Measurements from ENCODE around the gene PIEZO2. TPM values are rescaled to one million over a fixed set of nuclear protein-coding genes. Genes with fewer than 3 reads are reported as not detected.

The PIEZO2 gene
- total and polyA plus RNA-seq, 2 of the 8 experiments (the other 6 are each of a cell fraction or from before 2014, with no cell fraction given), result 4.7 to 16.5 TPM

- H2BK120ac ChIP-seq (replicated peaks; ENCODE audit: low read depth, low read length), result no peak overlapping the region
- no peak overlapping the region for H2BK15ac ChIP-seq (ENCODE audit: low read length)
- H4K5ac ChIP-seq (ENCODE audit: insufficient read length, low read depth, low read length), result no peak overlapping the region
- H3K4me3 ChIP-seq (ENCODE audit: extremely low read depth in 1 of 4, insufficient read depth in 2 of 4, low read depth in 3 of 4, low read length in 4 of 4), result no peak overlapping the region
- H3K23me2 ChIP-seq (ENCODE audit: low read depth, low read length), result no peaks in the 10 kb centered on the region
- H2BK12ac ChIP-seq (ENCODE audit: low read depth, low read length), result no peak overlapping the region
- no peak overlapping the region for H3K23ac ChIP-seq (ENCODE audit: insufficient read length)
- no peaks in the 10 kb centered on the region for H3K79me2 ChIP-seq (ENCODE audit: control insufficient read depth in 1 of 2, insufficient read depth in 2 of 2, low read length in 2 of 2)
- no peak overlapping the region for H3K4ac ChIP-seq (replicated peaks; ENCODE audit: insufficient read length, low read depth, low read length)
- H3K4me2 ChIP-seq (ENCODE audit: insufficient read depth in 1 of 2, low read depth in 2 of 2, low read length in 2 of 2), result no peak overlapping the region
- H3K79me1 ChIP-seq (ENCODE audit: low read depth, low read length), result no peaks in the 10 kb centered on the region
- no peak overlapping the region for H3K14ac ChIP-seq (ENCODE audit: insufficient read length)
- H3K36me3 ChIP-seq (ENCODE audit: control insufficient read depth in 2 of 4, insufficient read depth in 4 of 4, low read length in 3 of 4), result no peaks in the 10 kb centered on the region
- DNase-seq (ENCODE audit: low read depth in 1 of 2, low spot score in 2 of 2) (no peak), FAIRE-seq (no peak)
- H4K20me1 ChIP-seq (replicated peaks in 1 of 2; ENCODE audit: control insufficient read depth in 1 of 2, insufficient read depth in 2 of 2, low read length in 2 of 2), result peaks cover 0 to 3% of the 10 kb centered on the region in 2 experiments
- no peak overlapping the region for H3K18ac ChIP-seq (ENCODE audit: extremely low read depth, low read length)
- 84% methylated on average over 4 of the region's 4 CpGs; no CpG with 5 or more reads in 1 of the 2 experiments for WGBS, 2 experiments (ENCODE audit: extremely low coverage in 1 of 2, insufficient coverage in 1 of 2, insufficient read length in 1 of 2, insufficient replicate concordance in 2 of 2, low coverage in 1 of 2, low lambda C conversion rate in 2 of 2, missing lambda C conversion rate in 1 of 2)
- H2AFZ ChIP-seq (ENCODE audit: low read length), result no peak overlapping the region
- H3K9me3 ChIP-seq (ENCODE audit: insufficient read depth in 2 of 2, low read depth in 1 of 2, low read length in 1 of 2), result no peaks in the 10 kb centered on the region
- H4K8ac ChIP-seq (ENCODE audit: extremely low read depth, insufficient read depth, low read length), result no peak overlapping the region
- no peak overlapping the region for H2BK5ac ChIP-seq (ENCODE audit: low read depth, low read length)
- ChIA-PET POLR2A (ENCODE audit: partially characterized antibody) (no interaction called here), CTCF (ENCODE audit: partially characterized antibody) (no interaction called here)
- H3K9ac ChIP-seq (replicated peaks in 1 of 4; ENCODE audit: extremely low read depth in 1 of 4, low read depth in 3 of 4, low read length in 3 of 4), result no peak overlapping the region
- no peaks in the 10 kb centered on the region for H3K4me1 ChIP-seq (replicated peaks in 1 of 4; ENCODE audit: control insufficient read depth in 3 of 4, insufficient read depth in 4 of 4, low read length in 3 of 4)
- no peak overlapping the region for H2AK5ac ChIP-seq (ENCODE audit: low read depth, low read length)
- H3K56ac ChIP-seq (replicated peaks; ENCODE audit: insufficient read length, low read depth, low read length), result no peak overlapping the region
- no peaks in the 10 kb centered on the region for H3K27me3 ChIP-seq (replicated peaks in 1 of 4; ENCODE audit: control insufficient read depth in 3 of 4, extremely low read depth in 1 of 4, insufficient read depth in 3 of 4, low read length in 3 of 4)
- no peak overlapping the region for H2BK20ac ChIP-seq (ENCODE audit: low read length)
- no peak overlapping the region for H4K91ac ChIP-seq (replicated peaks; ENCODE audit: insufficient read length, low read length)
- H3K27ac ChIP-seq (ENCODE audit: low read depth, low read length), result no peak overlapping the region
- no peak for TF ChIP-seq NRF1 (IDR thresholded peaks at IDR 0.05; ENCODE audit: low read depth, low read length)
- TF ChIP-seq TEAD4 (IDR thresholded peaks at IDR 0.05; ENCODE audit: low read depth, low read length), result no peak
- no peak for TF ChIP-seq JUND (IDR thresholded peaks at IDR 0.05; ENCODE audit: low read length)
- no peak for TF ChIP-seq RAD21 (IDR thresholded peaks at IDR 0.05 in 1 of 2, conservative IDR thresholded peaks at IDR 0.05 in 1 of 2; ENCODE audit: low read depth in 2 of 2, low read length in 2 of 2)
- TF ChIP-seq MAFK (IDR thresholded peaks at IDR 0.05; ENCODE audit: low read depth, low read length), result no peak
- no peak for TF ChIP-seq MAX (IDR thresholded peaks at IDR 0.05)
- TF ChIP-seq CREB1 (IDR thresholded peaks at IDR 0.05), result no peak
- TF ChIP-seq CEBPB (IDR thresholded peaks at IDR 0.05; ENCODE audit: low read depth, low read length), result no peak
- no peak for TF ChIP-seq EGR1 (IDR thresholded peaks at IDR 0.05; ENCODE audit: borderline replicate concordance, low read depth, low read length)
- TF ChIP-seq POLR2AphosphoS5 (IDR thresholded peaks at IDR 0.05; ENCODE audit: low read depth, low read length), result no peak
- no peak for TF ChIP-seq HDAC2 (IDR thresholded peaks at IDR 0.05; ENCODE audit: borderline replicate concordance in 1 of 2, low read depth in 2 of 2, low read length in 2 of 2)
- no peak for TF ChIP-seq SAP30 (IDR thresholded peaks at IDR 0.05; ENCODE audit: insufficient read depth, insufficient replicate concordance, low read length)
- TF ChIP-seq RBBP5 (IDR thresholded peaks at IDR 0.05; ENCODE audit: borderline replicate concordance, low read depth, low read length), result no peak
- TF ChIP-seq ZNF274 (IDR thresholded peaks at IDR 0.05; ENCODE audit: borderline replicate concordance, extremely low read depth, low read length), result no peak
These were observed 177.7 kb downstream of the PIEZO2 start for GRCh38 chr18:10971717-10972116.
